Raji (cell line): ENCODE results near the gene G0S2.

Source experiments
- POLR2A ChIP-seq: IDR thresholded peaks from 2 replicates; pipeline ENCODE4 v1.6.1; 2011; ENCODE audit warnings: low read depth, low read length, control low read depth; ENCODE audit not compliant: insufficient read depth

G0S2 gene

DNA sequence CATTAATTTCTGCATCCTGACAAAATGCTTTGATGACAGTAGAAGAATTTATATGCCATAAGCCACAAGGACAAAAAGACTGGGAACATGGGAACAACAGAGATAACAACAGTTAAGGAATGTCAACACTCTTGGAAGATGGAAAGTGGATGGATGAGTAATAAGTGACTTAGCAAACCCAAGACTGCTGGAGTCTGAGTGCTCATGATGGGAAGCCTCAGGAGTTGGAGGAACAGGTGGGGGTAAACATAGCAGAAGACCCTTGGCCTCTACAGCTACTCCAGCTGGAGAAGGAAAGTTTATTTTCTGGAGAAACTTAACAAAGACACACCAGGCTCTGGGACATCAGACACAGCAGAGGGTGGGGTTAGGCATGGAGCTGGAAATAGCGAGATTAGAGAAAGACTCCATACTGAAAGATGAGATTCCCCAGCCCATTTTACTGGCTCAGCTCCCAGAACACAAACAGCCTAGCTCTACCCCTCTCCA is 13.6 kb downstream of the G0S2 start:
- no peak for TF ChIP-seq POLR2A

DNA sequence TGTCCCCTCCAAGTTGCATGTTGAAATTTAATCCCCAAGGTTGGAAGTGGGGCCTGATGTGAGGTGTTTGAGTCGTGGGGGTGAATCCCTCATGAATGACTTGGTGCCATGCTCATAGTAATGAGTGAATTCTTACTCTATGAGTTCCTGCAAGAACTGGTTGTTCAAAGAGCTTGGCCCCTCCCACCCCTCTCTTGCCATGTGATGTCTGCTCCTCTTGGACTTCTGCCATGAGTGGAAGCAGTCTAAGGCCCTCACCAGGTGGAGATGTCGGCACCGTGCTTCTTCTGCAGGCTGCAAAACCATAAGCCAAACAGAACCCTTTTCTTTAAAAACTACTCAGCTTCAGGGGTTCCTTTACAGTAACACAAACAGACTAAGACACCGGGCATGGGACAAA is 14.3 kb downstream of the G0S2 start:
- no peak for TF ChIP-seq POLR2A

DNA sequence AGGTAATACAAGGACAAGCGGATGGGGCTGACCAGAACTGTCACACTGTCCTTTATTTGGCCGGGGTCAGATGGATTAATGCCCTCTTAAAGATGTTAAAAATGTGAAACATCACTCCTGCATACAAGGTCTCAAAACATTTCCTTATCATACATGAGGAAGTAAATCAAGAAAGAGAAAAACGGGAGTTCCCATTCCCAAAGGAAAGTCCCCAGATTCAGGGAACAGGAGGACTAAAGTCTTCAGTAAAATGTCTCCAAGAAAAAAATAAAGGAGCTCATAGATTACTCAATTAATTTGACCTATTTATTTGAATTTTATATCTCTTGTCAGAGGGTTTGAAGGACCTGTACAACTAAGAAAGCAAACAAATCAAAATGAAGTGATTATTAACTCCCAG is 16.0 kb downstream of the G0S2 start:
- no peak for TF ChIP-seq POLR2A

DNA sequence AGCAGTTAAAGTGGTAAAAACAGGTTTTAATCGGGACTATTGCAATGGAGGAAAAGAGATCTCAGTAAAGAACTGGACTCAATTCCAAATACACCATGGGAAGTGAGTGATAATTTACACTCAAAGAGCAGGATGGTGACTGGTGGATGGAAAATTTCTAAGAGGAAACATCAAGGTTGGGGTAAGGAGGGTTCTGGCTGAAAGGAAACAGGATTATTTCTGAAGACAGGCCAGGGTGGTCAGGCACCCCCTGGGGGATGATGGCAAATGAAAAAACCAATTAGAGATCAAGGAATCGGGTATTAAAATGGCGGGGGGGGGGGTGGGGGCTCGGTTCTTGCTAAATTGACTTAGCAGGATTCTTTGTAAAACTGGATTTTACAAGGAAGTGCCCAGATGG is 17.1 kb downstream of the G0S2 start:
- TF ChIP-seq POLR2A, result no peak

GRCh38 chr1:209692745-209693504 is 17.7 kb downstream of the G0S2 start:
- TF ChIP-seq POLR2A, result no peak

- no peak for TF ChIP-seq POLR2A
Measured at GRCh38 chr1:209696673-209697072, 21.5 kb downstream of the G0S2 start.

- no peak for TF ChIP-seq POLR2A
Measured at GRCh38 chr1:209697126-209697525, 21.9 kb downstream of the G0S2 start.

GRCh38 chr1:209702832-209703231 is 27.6 kb downstream of the G0S2 start:
- TF ChIP-seq POLR2A, result no peak

GRCh38 chr1:209703834-209704504 is 28.8 kb downstream of the G0S2 start:
- no peak for TF ChIP-seq POLR2A

- TF ChIP-seq POLR2A, result no peak
Measured at GRCh38 chr1:209704584-209704983, 29.4 kb downstream of the G0S2 start, which contains the start of gene HSD11B1. Gene HSD11B1, plus strand, starts transcription at chr1:209704846. Its CDS starts 97 bp downstream, at chr1:209704943.

- no peak for TF ChIP-seq POLR2A
Measured at GRCh38 chr1:209705033-209705598, 29.9 kb downstream of the G0S2 start.

- no peak for TF ChIP-seq POLR2A
Measured at GRCh38 chr1:209706622-209707021, 31.4 kb downstream of the G0S2 start.

GRCh38 chr1:209707308-209707707 is 32.1 kb downstream of the G0S2 start:
- no peak for TF ChIP-seq POLR2A

DNA sequence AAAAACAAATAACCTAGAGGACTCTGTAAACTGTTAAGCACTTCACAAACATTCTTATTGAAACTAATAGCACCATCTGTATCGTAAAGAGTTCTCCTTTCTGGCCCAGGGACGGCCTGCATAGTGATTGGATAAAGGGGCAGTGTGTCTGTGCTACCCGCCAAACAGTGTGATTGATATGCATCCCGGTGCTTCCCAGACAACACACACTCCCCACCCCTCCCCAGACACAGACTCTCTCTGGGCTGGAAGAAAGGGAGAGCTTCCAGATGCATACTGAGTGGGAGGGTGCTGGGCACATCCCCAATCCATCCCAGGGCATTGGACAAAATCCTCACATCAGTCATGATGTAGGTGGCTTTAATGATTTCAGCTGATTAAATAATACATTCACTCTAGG is 33.1 kb downstream of the G0S2 start:
- TF ChIP-seq POLR2A, result no peak

DNA sequence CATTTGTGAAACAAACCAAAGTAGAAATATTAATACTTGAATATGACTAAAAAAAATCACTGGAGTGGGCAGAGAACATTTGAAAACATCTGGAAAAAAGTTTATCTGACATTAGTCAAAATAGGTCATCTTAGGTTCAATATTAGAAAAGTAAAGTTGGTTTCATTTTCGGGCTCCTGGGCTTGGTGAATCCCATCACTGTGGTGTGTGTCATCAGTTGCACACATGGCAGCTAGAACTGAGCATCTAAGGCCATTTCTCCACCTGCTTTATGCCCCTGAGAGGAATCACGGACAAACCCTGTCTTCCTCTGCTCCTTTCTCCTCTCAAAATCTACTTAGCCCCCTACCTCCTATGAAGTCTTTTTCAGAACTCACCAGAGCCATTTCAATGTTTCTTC is 34.9 kb downstream of the G0S2 start:
- no peak for TF ChIP-seq POLR2A

- TF ChIP-seq POLR2A, result no peak
Measured at GRCh38 chr1:209710847-209711246, 35.6 kb downstream of the G0S2 start.
